OCI-LY7 (cell line): Measurements from ENCODE around the gene NAA16. TPM values are rescaled to one million over a fixed set of nuclear protein-coding genes. Genes with fewer than 3 reads are reported as not detected.

ENCODE experiments used
- BruUV-seq: library from RNA; stranded (reverse); fragments of 400-500 nt; replicated peaks from 2 replicates; lab custom pipeline; 2021; lab: Mats Ljungman, UMichigan
- CTCF ChIA-PET: fragments of 300-600 bp; sonication (Branson Sonifier 250); formaldehyde crosslinking; loops from one replicate; lab custom pipeline; 2022; ENCODE audit warnings: antibody characterized with exemption; ENCODE audit not compliant: unreplicated experiment; lab: Charles Lee
- POLR2A ChIA-PET: fragments of 300-600 bp; sonication (Branson Sonifier 250); formaldehyde crosslinking; loops from one replicate; lab custom pipeline; 2022; ENCODE audit warnings: antibody characterized with exemption; lab: Charles Lee
- DNase-seq: peaks from one replicate; pipeline ENCODE4 v3.0.0-alpha.2; 2015; ENCODE audit warnings: low spot score
- H2AFZ ChIP-seq: fragments of 200-600 bp; sonication (generic), shearing (Covaris generic); 2 replicates; pipeline ENCODE4 v1.6.1; 2014; ENCODE audit warnings: mild to moderate bottlenecking, antibody characterized with exemption, low read length, moderate library complexity
- H3K27ac ChIP-seq: fragments of 200-600 bp; sonication (generic); 2 replicates; pipeline ENCODE4 v1.5.1; 2014; ENCODE audit warnings: mixed run types, low read depth, mild to moderate bottlenecking, moderate library complexity, low read length, inconsistent platforms; ENCODE audit not compliant: poor library complexity, severe bottlenecking
- H3K36me3 ChIP-seq: fragments of 200-600 bp; sonication (generic); 2 replicates; pipeline ENCODE4 v1.6.1; 2014; ENCODE audit warnings: mild to moderate bottlenecking, antibody characterized with exemption, low read length, moderate library complexity, mixed read lengths; ENCODE audit not compliant: insufficient read depth
- H3K4me1 ChIP-seq: fragments of 200-600 bp; sonication (generic); 2 replicates; pipeline ENCODE4 v1.5.1; 2014; ENCODE audit warnings: mild to moderate bottlenecking, low read length; ENCODE audit not compliant: insufficient read depth, poor library complexity, severe bottlenecking
- H3K4me2 ChIP-seq: fragments of 200-600 bp; sonication (generic); 2 replicates; pipeline ENCODE4 v1.6.1; 2014; ENCODE audit warnings: mild to moderate bottlenecking, low read length
- H3K4me3 ChIP-seq: fragments of 200-600 bp; sonication (generic); 2 replicates; pipeline ENCODE4 v1.5.1; 2014; ENCODE audit warnings: mild to moderate bottlenecking, low read depth, low read length; ENCODE audit not compliant: poor library complexity, severe bottlenecking
- H3K79me2 ChIP-seq: fragments of 200-600 bp; sonication (generic); 2 replicates; pipeline ENCODE4 v1.6.1; 2016; ENCODE audit warnings: low read depth, mild to moderate bottlenecking, low read length, moderate library complexity, mixed read lengths; ENCODE audit not compliant: insufficient read depth
- H3K9me2 ChIP-seq: fragments of 200-600 bp; sonication (generic); 2 replicates; pipeline ENCODE4 v1.6.1; 2016; ENCODE audit warnings: mild to moderate bottlenecking, low read length, mixed read lengths; ENCODE audit not compliant: insufficient read depth
- H3K9me3 ChIP-seq: fragments of 200-600 bp; sonication (generic); 2 replicates; pipeline ENCODE4 v1.6.1; 2014; ENCODE audit warnings: mild to moderate bottlenecking, mixed run types, low read length, mixed read lengths
- H4K20me1 ChIP-seq: fragments of 200-600 bp; sonication (generic); 2 replicates; pipeline ENCODE4 v1.6.1; 2014; ENCODE audit warnings: mild to moderate bottlenecking, antibody characterized with exemption, low read length, moderate library complexity, mixed read lengths; ENCODE audit not compliant: insufficient read depth
- EZH2phosphoT487 ChIP-seq: fragments of 200-600 bp; sonication (generic); IDR thresholded peaks from 2 replicates; pipeline ENCODE4 v1.6.1; 2018; ENCODE audit warnings: low read depth, borderline replicate concordance, mild to moderate bottlenecking, mixed run types, antibody characterized with exemption, low read length, moderate library complexity, mixed read lengths
- intact Hi-C: fragments of 100-400 bp; cut with micrococcal nuclease; formaldehyde crosslinking; loops from one replicate; pipeline ENCODE4 v1.10.0; 2022; ENCODE audit not compliant: unreplicated experiment
- total RNA-seq, 2 experiments: library from RNA; depleted of rRNA in 1 of 2; stranded (reverse); fragments of >200 nt in 1 of 2; shearing (Covaris generic) in 1 of 2; gene quantifications; 2 replicates each; pipeline ENCODE4 v1.2.3, GENCODE V29; 2014 to 2022
- TF ChIP-seq, protein P1 (sequence below): fragments of 200-600 bp; sonication (generic); conservative IDR thresholded peaks from 2 replicates; pipeline ENCODE4 v1.5.1; 2014; ENCODE audit warnings: mild to moderate bottlenecking, antibody characterized with exemption, low read length, moderate library complexity, mixed read lengths

The NAA16 gene
- total RNA-seq, 2 experiments from 2014 or later = 22.4 to 45.9 TPM

DNA sequence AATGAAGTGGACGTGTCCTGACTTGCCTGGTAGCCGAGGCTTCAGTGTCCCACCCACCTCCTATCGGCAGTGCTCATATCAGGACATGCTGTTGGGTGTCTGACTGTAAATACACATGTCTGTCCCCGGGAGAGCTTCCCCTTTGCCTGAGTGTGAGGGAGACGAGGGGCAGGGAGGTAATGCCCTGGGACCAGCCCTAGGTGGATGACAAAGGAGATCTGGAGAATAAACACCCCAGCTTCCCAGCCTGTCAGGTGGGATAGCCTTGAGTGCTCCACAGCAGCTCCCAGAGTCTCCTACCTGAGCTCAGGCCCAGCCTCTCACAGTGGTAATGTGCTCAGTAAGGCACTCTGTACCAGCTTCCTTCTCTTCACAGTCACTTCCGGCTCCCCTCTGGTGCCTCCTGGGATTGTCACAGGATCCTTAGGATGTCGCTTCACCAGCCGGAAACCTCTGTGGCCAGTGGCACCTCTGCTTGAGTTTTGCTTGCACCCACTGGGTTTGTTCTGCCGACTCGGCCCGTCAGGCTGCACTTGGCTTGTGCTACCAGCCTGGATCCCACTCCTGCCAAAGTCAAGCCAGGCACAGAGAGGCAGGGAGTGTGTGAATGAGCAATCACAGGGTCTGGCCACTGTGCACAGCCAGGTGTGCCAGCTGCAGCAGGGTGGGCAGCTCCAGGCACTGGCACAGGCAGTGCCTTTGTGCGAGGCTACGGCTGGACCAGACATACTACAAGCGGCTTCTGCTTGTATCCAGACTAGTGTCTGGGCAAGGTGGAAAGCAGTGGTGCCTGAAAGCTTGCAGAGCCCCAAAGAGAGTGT, 91.8 kb downstream of the NAA16 start:
- Histone ChIP-seq H3K27ac (no peak overlapping the region), H3K4me2 (no peak overlapping the region), H3K9me2 (no peaks in the 10 kb centered on the region), H3K36me3 (no peaks in the 10 kb centered on the region), H3K79me2 (no peaks in the 10 kb centered on the region), H3K4me1 (no peaks in the 10 kb centered on the region), H4K20me1 (no peaks in the 10 kb centered on the region), H3K4me3 (no peak overlapping the region), H2AFZ (peak overlapping the region; percentile 63), H3K9me3 (no peaks in the 10 kb centered on the region)
- CTCF ChIA-PET = no interaction called here
- DNase-seq = no peak
- POLR2A ChIA-PET = no interaction called here
- no TSS peak for BruUV-seq
- intact Hi-C loops = no loop called here
- TF ChIP-seq EZH2phosphoT487 = no peak
- TF ChIP-seq, protein P1, sequence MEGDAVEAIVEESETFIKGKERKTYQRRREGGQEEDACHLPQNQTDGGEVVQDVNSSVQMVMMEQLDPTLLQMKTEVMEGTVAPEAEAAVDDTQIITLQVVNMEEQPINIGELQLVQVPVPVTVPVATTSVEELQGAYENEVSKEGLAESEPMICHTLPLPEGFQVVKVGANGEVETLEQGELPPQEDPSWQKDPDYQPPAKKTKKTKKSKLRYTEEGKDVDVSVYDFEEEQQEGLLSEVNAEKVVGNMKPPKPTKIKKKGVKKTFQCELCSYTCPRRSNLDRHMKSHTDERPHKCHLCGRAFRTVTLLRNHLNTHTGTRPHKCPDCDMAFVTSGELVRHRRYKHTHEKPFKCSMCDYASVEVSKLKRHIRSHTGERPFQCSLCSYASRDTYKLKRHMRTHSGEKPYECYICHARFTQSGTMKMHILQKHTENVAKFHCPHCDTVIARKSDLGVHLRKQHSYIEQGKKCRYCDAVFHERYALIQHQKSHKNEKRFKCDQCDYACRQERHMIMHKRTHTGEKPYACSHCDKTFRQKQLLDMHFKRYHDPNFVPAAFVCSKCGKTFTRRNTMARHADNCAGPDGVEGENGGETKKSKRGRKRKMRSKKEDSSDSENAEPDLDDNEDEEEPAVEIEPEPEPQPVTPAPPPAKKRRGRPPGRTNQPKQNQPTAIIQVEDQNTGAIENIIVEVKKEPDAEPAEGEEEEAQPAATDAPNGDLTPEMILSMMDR = no peak

DNA sequence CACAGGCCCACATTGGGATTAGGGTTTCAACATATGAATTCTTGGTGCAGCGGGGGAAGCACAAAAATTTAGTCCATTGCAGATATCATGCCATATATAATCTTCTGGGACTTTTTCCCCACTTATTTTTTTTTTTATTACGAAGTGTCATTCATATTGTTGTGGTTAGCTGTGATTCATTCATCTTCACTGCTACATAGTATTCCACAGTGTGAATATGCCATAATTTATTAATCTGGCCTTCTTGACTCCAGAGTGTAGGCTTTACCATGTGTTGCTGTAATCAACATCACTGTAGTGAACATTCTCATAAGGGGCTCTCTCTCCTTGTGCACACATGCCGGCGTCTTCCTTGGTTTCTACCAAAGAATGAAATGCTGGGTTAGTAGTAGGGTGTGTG, 92.9 kb downstream of the NAA16 start:
- DNase-seq = no peak
- no peak overlapping the region for H3K4me3 ChIP-seq
- no peaks in the 10 kb centered on the region for H3K36me3 ChIP-seq
- BruUV-seq = no TSS peak
- ChIA-PET POLR2A (no interaction called here), CTCF (no interaction called here)
- H3K27ac ChIP-seq = no peak overlapping the region
- H3K4me2 ChIP-seq = no peak overlapping the region
- intact Hi-C loops = no loop called here
- H3K4me1 ChIP-seq = no peaks in the 10 kb centered on the region
- H3K9me3 ChIP-seq = no peaks in the 10 kb centered on the region
- H2AFZ ChIP-seq = no peak overlapping the region
- no peaks in the 10 kb centered on the region for H3K79me2 ChIP-seq
- TF ChIP-seq, protein P1 = no peak
- no peak for TF ChIP-seq EZH2phosphoT487
- H3K9me2 ChIP-seq = no peaks in the 10 kb centered on the region
- no peaks in the 10 kb centered on the region for H4K20me1 ChIP-seq

DNA sequence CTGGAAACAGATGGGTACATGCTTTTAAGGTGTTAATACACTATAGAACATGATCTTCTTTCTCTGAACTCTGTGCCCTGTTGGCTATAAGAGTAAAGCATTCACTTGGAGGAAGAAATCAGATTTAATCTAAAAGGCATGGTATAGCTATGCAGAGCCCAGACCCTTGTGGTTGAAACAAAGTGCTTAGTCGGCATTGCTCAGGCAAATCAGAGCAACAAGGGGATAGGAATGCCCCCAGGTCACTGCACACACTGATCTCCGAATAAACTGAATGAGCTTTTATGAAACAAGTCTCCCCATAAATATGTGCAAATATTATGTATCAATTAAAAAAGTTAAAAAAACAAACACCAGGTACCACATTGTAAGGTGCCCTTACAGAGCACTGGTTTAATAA, 94.3 kb downstream of the NAA16 start:
- POLR2A ChIA-PET = interaction anchor here (0.6 to 1.3 kb wide), 6 partner anchors 7 to 286 kb away, joined by 3 to 6 read pairs (median 3); no protein-coding TSS in a partner anchor
- no peak for DNase-seq

More for the DNA sequence above, 94.3 kb downstream of the NAA16 start:
- Histone ChIP-seq H4K20me1 (no peaks in the 10 kb centered on the region), H3K4me3 (no peak overlapping the region), H2AFZ (no peak overlapping the region), H3K27ac (no peak overlapping the region), H3K4me1 (no peaks in the 10 kb centered on the region), H3K9me3 (no peaks in the 10 kb centered on the region), H3K4me2 (no peak overlapping the region), H3K9me2 (no peaks in the 10 kb centered on the region), H3K36me3 (no peaks in the 10 kb centered on the region), H3K79me2 (no peaks in the 10 kb centered on the region)
- TF ChIP-seq, protein P1 = no peak
- no peak for TF ChIP-seq EZH2phosphoT487
- CTCF ChIA-PET = no interaction called here
- no TSS peak for BruUV-seq
- intact Hi-C loops = no loop called here
